GM20431 (cell line): Measurements from ENCODE around the gene SMPD3.

ENCODE experiments used
- in situ Hi-C: fragments of 300-500 bp; cut with MseI, MboI; formaldehyde crosslinking; loops from one replicate; pipeline ENCODE4 v1.15.0; 2020; ENCODE audit warnings: low sequenced_read_pairs; ENCODE audit not compliant: unreplicated experiment

SMPD3 gene

DNA sequence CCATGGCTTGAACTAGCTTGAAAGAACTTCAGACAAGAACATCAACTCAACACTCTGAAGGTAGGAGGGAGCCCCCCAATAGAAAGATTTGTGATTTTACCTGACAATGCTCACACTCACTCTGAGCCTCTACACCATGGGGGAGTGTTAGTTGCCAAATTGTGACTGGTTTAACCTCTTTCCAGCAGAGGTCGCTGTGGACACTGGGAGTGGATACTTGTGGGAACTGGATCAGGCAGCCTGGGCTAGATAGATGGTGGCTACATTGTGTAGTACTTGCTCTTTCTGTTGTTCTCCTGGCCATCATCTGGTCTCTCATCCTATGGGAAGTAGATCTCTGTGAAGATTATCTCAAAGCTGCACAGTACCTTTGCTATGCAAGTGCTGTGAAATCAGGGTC, 2.9 kb downstream of the SMPD3 start:
- in situ Hi-C loops: loop anchor here (10.0 kb wide), 1 partner anchor 59 kb away; no protein-coding TSS in a partner anchor

DNA sequence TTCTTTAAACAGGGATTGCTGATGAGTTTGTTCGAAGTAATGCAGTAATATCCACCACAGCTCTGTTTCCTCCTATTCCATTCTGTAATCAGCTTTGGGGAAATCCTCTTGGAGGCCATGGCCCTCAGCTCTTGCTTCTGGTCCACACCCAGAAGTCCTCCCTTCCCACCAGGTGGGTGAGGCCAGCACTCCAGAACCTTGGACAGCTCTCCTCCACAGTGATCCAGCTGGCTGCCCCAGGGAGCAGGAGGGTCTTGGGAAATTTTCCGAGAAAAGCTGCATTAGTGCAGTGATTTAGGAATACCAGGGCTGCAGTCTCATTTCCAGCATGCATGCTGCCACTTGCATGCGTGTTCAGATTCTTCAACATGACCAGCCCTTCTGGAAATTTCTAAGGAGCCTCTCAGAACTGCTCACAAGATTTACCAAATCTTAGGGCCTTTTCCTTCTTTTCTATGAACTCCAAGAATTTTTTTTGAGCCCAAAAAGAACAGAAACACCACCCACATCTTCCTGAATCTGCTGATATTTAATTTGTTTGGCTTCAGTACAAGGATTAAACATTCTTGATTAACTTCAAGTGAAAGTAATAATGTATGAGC, 4.2 kb downstream of the SMPD3 start:
- in situ Hi-C loops: loop anchor here (10.0 kb wide), 1 partner anchor 61 kb away; no protein-coding TSS in a partner anchor

DNA sequence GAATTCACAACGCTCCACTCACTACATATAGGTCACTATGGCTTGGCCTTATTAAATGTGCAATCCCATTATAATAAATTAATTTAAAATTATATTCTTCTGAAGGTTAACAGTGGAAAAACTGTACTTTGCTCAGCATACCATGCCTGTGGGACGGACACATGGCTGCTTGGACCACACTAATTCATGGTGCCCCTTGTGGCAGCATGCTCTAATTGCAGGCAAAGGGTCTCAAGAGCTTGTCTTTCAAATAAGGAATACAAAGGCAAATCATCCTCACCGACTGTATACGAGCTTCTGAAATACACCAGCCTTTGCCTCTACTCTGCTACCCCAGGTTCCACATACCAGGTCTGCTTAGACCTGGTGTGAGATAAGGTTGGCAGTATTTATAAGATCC, 11.7 kb downstream of the SMPD3 start:
- in situ Hi-C loops: no loop called here

DNA sequence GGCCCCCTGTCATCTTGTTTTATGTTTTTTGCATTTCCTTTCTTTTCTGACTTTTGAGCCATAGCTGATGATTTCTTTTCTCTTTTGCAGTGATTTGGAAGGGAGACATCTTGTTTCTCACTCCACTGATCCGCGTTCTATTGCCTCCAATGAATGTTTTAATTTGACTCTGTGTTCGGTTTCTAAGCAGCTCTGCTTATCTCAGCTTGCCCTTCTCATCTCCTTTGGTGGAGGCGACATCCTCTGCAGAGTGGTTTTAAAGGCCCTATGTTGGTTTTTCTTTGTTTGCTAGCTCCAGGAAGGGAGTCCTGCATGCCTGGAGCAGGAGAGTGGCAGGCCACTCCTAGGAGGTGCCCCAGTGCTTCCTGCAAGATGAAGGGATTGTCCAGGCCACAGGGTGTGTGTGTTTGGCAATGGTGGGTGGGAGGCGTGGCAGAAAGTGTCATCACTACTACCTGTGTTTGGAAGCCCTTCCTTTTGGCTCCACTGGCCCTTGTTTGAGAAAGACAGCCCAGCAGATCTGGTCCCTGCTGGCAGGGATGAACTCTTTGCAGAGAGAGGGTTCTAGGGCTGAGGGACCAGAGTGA, 13.6 kb downstream of the SMPD3 start:
- in situ Hi-C loops: no loop called here

DNA sequence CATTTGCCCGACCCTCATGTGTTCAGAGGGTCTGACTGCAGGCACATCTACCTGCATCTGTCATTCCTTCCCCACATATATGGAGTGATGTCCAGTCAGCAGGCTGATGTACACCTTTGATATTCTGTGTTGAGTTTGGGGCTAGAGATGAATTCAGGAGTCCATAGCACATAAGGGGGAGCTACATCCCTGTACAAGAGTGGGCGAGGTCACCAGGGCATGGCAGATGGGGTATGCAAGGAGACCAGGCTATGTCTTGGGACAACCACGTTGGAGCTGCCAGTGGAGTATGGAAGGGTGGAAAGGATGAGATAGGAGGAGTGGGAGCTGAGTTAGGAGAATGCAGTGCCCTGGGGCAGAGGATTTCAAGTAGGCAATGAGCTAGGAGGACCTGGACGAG, 15.0 kb downstream of the SMPD3 start:
- in situ Hi-C loops: no loop called here

DNA sequence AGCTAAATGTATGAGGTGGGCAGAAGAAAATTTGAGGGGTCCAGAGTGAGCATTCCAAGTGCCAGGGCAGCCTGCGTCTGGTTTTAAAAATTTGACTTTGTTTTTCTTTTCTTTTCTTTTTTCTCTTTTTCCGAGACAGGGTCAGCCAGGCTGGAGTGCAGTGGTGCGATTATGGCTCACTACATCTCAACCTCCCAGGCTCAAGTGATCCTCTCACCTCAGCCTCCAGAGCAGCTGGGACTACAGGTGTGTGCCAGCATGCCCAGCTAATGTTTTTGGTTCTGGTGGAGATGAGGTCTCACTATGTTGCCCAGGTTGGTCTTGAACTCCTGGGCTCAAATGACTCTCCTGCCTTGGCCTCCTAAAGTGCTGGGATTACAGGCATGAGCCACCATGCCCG, 15.6 kb downstream of the SMPD3 start:
- in situ Hi-C loops: no loop called here

DNA sequence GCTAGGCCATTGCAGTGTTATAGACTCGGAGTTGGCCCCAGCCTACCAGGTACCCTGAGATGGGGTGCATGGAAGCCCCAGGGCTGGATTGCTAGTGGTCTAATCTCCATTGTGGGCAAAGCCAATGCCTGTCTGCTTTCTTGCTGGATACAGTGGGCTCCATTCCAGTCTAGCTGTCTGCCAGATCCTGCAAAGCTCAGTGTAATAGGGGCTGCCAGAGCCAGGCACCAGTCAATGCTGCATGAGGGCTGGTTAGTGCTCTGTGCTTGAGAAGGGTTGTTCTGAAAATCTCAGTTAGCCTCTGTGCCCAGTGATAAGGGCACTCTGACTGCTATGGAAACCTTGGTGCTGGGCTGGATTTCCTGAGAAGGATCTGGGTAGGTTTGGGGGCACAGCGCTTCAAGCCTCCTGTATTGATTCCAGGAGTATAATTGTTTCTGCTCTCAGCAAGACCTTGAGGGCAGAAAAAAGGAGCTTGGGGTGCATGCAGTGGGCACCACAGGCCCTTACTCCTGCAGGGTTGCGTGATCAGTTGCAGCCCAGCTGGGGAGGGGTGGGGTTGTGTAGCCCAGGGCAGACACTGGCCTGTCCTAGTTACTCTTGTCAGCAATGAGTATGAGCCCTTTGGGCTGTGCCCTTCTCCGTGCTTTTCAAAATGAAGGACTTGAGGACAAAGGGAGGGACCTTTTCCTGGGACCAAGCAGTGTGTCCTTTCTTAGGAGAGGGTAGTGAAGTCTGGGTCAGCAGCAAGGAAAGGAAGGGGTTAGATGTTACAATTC, 19.0 kb downstream of the SMPD3 start:
- in situ Hi-C loops: no loop called here

DNA sequence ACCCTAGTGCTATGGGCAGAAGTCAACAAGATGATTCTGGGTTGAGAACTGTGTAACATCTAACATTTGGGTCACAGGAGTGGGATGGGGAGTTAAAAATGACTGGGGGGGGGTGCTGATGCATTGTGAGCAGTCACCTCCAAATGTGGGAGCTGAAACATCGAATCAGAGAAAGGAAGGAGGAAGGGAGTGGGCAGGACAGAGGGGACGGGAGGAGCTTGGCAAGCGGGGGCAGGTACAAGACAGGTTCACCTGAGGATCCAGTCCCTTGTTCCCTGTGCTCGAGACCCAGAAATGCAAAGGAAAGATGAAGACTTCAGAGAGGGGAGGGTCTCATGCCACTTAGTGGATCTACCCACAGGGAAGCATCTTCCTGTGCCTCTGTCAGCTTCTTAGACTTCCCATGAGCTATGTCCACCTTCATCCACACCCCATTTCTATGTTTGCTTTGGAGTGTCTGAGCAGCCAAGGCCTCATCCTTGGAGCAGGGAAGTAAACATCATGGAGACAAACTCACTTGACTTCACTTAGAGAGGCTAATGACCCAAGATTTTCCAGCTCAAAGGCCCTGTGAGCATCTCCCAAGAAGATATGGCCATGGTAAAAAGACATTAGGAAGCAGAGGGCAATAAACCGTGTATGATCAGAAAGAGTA, 20.5 kb downstream of the SMPD3 start:
- in situ Hi-C loops: no loop called here

DNA sequence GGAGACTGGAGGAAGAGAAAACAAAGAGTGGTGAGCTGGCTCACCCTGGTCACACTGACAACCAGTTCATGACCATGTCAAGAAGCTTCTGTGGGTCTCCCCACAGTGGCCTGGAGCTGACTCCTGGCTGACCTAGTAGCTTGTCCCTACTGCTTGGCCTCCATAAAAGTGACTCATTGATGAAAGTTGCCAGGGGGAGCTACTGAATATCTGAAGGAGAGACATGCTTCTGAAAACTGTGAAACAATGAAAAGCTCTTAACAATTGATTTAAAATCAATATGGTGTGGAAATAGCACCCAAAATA, 22.0 kb downstream of the SMPD3 start:
- in situ Hi-C loops: no loop called here

DNA sequence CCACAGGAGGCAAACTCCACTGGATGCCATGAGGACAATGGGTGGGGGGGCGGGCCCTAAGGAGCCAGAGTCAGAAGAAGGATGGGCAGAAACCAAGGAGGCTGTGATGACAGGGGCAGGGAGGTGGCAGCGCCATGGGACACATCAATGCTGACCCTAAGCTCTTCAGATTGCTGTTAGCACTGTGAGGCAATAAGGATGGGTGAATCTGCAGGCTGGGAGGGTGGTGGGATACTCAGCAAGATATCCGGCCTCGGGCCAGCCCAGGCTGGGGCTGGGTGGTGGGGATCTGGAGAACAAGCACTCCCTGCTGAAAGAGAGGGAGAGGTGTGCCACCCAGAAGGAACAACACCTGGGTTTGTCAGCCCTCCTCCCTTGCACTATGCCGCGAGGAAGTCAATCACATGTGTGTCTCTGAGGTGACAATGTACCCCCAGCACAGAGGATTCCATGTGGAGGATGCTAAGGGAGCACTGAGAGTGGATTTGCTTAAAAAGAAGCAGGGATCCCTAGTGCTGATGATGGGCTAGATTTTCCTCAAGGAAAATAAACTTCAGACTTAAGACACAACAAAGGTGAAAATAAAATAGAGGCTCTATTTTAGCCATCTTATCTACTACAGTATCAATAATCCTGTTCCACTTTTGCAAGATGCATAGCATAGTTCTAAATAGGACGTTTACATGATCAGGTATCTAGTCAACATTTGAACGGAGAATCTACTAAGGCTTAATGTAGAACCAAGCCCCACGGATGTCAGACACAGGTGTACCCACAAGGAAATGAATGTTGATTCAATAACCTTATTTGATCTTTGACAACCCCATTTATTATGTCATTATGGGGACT, 22.6 kb downstream of the SMPD3 start:
- in situ Hi-C loops: no loop called here

DNA sequence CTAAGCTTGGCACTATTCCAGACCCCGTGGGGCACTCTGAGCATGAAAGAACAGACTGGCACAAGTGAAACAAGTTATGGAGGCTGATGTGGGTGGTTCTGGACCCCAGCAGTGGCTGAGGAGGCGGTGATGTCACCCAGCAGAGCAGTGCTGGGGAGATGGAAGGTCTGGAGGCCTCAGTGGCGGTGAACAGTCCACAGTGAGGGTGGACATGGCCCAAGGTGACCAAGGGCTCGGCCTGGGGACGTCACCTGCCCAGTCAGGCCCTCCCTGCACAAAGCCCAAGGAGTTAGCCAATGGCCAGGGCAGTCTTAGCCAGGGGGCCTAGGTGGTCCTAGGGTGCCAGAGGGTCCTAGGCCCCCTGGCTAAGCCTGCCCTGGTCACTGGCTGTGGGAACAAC, 24.5 kb downstream of the SMPD3 start:
- in situ Hi-C loops: no loop called here

DNA sequence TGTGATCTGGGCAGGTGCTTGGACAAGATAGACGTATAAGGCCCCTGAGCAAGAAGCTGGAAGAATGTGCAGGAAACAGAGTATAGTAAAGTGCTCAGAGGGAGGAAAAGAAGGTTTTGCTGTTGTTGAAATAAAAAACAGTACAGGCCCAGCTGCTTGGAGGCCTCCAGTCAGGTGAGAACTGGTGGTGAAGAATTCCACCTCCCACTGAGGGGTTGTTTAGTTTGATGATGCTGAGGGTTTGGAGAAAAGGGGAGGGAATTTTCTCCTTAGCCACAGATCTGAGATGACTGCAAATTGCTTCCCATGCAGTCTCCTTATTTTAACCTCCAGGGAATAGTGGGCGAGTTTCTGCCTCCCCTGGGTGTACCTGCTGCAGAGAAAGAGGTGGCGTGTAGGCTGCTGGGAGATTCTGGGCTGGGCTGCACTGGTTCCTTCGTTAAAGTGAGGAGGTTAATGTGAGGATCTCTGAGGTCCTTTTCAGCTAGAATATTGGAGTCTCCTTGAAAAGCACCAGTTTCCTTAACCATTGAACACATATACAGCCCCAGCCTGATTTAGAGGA, 25.8 kb downstream of the SMPD3 start:
- in situ Hi-C loops: no loop called here

DNA sequence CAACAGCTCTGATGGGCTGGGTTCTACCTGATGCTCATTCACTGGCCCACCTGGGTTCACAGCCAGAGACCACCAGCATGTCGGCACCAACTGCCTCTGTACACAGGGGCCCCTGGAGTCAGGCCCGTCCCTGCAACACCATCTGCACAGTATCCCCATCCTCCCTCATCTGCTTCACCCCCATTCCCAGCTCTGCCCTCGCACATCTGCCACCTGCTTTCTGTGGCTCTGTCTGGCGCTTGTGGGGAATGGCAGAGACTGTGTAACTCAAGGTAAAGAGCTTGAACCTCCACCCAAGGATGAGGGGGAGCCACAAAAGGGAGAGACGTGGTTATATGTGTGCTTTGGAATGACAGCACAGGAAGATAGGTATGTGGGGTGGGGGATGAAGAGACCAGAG, 27.2 kb downstream of the SMPD3 start:
- in situ Hi-C loops: no loop called here

DNA sequence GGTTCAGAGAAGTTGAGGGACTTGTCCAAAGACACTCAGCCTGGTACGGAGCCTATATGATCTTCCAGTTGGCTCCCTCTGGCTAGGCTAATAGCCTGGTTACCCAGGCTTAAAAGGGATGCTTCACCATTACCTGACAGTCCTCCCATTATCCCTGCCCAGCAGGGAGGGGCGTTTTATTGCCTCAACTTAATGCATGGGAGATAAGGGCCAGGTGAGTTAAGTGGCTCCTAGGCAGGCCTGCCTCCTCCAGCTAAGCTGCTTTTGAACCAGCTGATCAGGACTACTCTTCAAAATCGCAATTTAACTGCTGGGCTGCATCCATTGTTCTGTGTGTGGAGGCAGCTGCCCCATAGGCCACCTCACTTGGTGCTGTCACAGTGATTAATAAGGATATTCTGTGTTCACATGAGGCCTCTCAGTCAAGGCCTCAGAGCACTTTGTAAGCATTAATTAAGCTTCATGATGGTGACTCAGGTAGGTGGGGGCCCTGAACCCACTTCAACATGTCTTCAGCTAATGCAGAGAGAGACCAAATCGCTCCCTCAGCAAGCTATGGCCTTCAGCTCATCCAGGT, 27.9 kb downstream of the SMPD3 start:
- in situ Hi-C loops: no loop called here

DNA sequence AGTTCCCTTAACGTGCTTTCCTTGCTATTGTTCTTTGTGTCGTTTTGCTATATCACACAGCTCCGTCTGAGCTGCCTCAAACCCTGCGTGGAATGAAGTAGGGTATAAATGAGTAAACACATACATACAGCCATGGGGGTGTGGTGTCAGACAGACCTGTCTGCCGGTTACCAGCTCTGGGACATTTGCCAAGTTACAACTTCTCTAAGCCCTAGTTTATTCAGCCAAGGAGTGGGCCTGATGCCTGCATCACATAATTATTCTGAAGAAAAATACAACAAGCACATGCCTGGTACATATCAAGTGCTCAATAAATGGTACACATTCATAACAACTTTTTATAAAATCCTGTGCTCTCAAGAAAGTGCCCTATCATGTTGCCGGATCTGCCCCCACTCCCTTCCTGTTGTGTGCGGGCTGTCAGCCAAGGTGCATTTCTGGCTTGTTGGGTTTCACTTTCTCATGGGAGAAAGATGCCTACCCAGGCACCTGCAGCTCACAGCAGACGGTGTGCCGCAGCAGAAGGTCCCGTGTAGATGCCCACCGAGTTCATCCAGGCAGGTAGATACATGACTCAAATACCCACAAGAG, 30.5 kb downstream of the SMPD3 start:
- in situ Hi-C loops: no loop called here

DNA sequence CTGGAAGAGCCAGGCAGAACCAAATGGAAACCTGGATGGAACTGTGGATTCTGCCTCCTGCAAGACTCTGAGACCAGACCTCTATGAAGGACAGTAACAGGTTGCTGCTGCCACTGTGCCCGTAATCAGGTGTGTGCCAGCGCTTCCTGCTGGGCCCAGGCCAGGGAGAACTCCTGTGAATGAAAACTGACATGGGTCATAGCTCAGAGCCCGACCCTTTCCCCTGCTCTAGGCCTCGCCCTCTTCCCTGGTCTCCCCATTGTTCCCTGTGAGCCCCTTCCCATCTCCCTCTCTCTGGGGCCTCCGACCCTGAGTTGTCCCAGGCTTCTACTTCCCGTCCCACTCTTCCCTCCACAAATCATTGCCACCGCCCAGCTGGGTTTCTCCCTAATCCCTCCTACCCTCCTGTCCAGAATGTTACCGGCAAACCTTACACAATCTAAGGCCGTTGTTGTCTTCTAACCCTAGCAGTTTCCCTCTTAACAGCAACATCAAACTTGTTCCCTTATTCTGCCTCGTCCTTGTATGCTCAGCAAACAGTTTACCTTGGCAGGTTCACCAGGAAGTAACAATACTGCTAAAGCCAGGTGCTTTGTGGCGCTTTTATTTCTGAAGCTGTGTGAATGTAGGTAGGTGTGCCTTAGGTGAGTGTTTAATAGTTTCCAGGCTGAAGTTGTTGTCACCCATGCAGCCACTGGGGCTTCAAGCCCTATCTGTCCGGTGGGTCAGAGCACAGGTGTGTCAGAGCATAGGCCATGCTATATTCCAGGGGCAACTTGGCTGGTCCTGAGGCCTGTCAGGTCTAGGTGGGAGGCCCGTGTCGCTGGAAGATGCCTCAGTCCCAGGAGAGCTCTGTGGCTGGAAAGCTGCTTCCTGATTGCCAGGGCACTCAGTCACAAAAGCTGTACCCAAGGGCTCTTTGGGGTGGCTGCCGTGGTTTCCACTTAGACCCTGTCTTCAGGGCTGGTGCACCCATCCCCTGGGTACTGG, 32.0 kb downstream of the SMPD3 start:
- in situ Hi-C loops: no loop called here

DNA sequence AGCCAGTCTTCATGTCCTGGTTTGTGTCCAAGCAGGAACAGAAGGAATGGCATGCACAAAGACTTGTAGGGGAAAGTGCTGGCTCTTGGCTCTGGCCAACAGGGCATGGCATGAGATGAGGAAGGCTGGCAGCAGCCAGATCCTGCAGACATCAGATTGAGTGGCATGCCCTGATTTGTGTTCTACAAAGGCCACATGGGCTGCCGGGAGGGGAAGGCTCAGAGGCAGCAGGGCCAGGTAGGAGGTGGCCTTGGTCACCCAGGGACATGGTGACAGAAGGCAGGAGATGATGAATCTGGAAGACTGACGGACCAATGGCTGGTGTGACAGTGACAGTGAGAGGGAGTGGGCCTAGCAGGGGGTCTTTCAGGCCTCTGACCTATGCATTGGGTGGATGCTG, 33.7 kb downstream of the SMPD3 start:
- in situ Hi-C loops: no loop called here

DNA sequence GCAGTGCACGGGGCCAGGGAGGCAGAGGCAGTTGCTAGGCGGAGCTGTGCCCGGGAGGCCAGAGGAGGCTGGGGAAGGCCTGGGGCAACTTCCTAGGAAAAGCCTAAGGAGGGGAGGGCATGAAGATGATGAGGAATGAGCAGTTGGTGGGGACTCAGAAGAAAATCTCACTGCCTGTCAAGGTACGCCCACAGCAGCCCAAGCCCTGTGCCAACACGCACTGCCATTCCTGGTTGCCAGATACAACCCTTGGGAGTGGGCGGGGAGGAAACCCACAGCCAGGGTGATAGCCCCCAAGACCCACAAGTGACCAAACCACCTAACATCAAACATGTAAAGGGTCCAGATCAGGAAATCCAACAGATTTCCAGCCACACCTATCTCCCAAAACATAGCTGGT, 36.2 kb downstream of the SMPD3 start:
- in situ Hi-C loops: no loop called here
